ENCODE measurements around the gene KIAA1217.

DNA sequence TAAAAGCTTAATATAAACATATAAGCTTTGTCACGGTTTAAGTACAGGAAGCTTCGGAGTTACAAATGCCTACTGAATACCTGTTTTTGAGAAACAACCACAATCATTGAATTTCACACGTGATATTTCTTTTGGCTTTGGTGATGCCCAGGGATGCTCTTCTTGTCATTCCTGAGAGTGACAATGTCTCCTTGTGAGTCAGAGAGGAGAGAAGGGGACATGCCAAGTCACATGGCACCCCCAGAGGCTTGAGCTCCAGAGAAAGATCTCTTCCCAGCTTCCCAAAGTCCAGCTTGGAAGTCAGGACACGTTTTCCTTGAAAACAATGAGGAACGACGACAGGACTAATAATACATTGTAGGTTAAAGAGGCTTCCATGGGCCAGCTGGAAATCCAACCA, 272.3 kb downstream of the KIAA1217 start:
- no peak for TF ChIP-seq CTCF (conservative IDR thresholded peaks at IDR 0.05; ENCODE audit: low read length)
- TF ChIP-seq EZH2phosphoT487 (IDR thresholded peaks at IDR 0.05; ENCODE audit: borderline replicate concordance) = no peak
